IPS-15b (cell line): ENCODE results near the gene FOXI1.

Experiments
- H3K27me3 ChIP-seq: one replicate; pipeline ENCODE4 v1.6.1; 2013; ENCODE audit warnings: low read length; ENCODE audit not compliant: control insufficient read depth, insufficient read depth
- H3K36me3 ChIP-seq: one replicate; pipeline ENCODE4 v1.6.1; 2013; ENCODE audit warnings: low read length; ENCODE audit not compliant: control insufficient read depth, insufficient read depth
- H3K4me1 ChIP-seq: one replicate; pipeline ENCODE4 v1.6.1; 2013; ENCODE audit warnings: mild to moderate bottlenecking, low read length; ENCODE audit not compliant: control insufficient read depth, insufficient read depth
- H3K4me3 ChIP-seq: one replicate; pipeline ENCODE4 v1.5.1; 2013; ENCODE audit warnings: low read depth, low read length
- H3K9ac ChIP-seq: one replicate; pipeline ENCODE4 v1.6.1; 2013; ENCODE audit warnings: low read depth, mild to moderate bottlenecking, low read length
- H3K9me3 ChIP-seq: one replicate; pipeline ENCODE4 v1.6.1; 2013; ENCODE audit warnings: mild to moderate bottlenecking, low read length; ENCODE audit not compliant: control insufficient read depth, insufficient read depth

FOXI1 gene

GRCh38 chr5:170105642-170106611 is at the start of gene FOXI1:
FOXI1 (plus strand) TSS chr5:170105897; CDS start chr5:170105958, 61 bp downstream.
- H3K4me1 ChIP-seq = peaks cover 3% of the 10 kb centered on the region
- H3K36me3 ChIP-seq = no peaks in the 10 kb centered on the region
- H3K9ac ChIP-seq = no peak within 1 kb of the TSS
- H3K4me3 ChIP-seq = no peak within 1 kb of the TSS
- H3K9me3 ChIP-seq = no peaks in the 10 kb centered on the region
- H3K27me3 ChIP-seq = peaks cover 47% of the 10 kb centered on the region

GRCh38 chr5:170056561-170057267 is 49.0 kb upstream of the FOXI1 start:
- H3K9ac ChIP-seq = no peak overlapping the region
- no peaks in the 10 kb centered on the region for H3K27me3 ChIP-seq
- no peak overlapping the region for H3K4me3 ChIP-seq
- no peaks in the 10 kb centered on the region for H3K4me1 ChIP-seq
- H3K9me3 ChIP-seq = no peaks in the 10 kb centered on the region
- no peaks in the 10 kb centered on the region for H3K36me3 ChIP-seq

GRCh38 chr5:170057311-170057710 is 48.4 kb upstream of the FOXI1 start:
- Histone ChIP-seq H3K4me3 (no peak overlapping the region), H3K9me3 (no peaks in the 10 kb centered on the region), H3K4me1 (no peaks in the 10 kb centered on the region)

GRCh38 chr5:170059221-170059620 is 46.5 kb upstream of the FOXI1 start:
- Histone ChIP-seq H3K27me3 (no peaks in the 10 kb centered on the region), H3K36me3 (no peaks in the 10 kb centered on the region)

More at GRCh38 chr5:170057311-170057710, 48.4 kb upstream of the FOXI1 start:
- H3K9ac ChIP-seq = no peak overlapping the region
- no peaks in the 10 kb centered on the region for H3K36me3 ChIP-seq
- H3K27me3 ChIP-seq = no peaks in the 10 kb centered on the region

GRCh38 chr5:170067152-170067551 is 38.5 kb upstream of the FOXI1 start:
- Histone ChIP-seq H3K4me1 (peaks cover 4% of the 10 kb centered on the region), H3K9me3 (no peaks in the 10 kb centered on the region), H3K27me3 (no peaks in the 10 kb centered on the region), H3K36me3 (no peaks in the 10 kb centered on the region), H3K4me3 (no peak overlapping the region), H3K9ac (no peak overlapping the region)

More at GRCh38 chr5:170059221-170059620, 46.5 kb upstream of the FOXI1 start:
- no peak overlapping the region for H3K9ac ChIP-seq
- H3K4me3 ChIP-seq = no peak overlapping the region
- no peaks in the 10 kb centered on the region for H3K9me3 ChIP-seq
- no peaks in the 10 kb centered on the region for H3K4me1 ChIP-seq

GRCh38 chr5:170067574-170068170 is 38.0 kb upstream of the FOXI1 start:
- H3K36me3 ChIP-seq = no peaks in the 10 kb centered on the region
- H3K4me3 ChIP-seq = no peak overlapping the region
- no peaks in the 10 kb centered on the region for H3K9me3 ChIP-seq
- no peaks in the 10 kb centered on the region for H3K27me3 ChIP-seq
- H3K9ac ChIP-seq = no peak overlapping the region
- peaks cover 4% of the 10 kb centered on the region for H3K4me1 ChIP-seq

- Histone ChIP-seq H3K4me1 (peaks cover 4% of the 10 kb centered on the region), H3K36me3 (no peaks in the 10 kb centered on the region), H3K9me3 (no peaks in the 10 kb centered on the region), H3K4me3 (no peak overlapping the region), H3K9ac (no peak overlapping the region), H3K27me3 (no peaks in the 10 kb centered on the region)
Observed at GRCh38 chr5:170069512-170069911, 36.2 kb upstream of the FOXI1 start.

- no peak overlapping the region for H3K4me3 ChIP-seq
- H3K9ac ChIP-seq = no peak overlapping the region
- no peaks in the 10 kb centered on the region for H3K9me3 ChIP-seq
- no peaks in the 10 kb centered on the region for H3K27me3 ChIP-seq
- peaks cover 4% of the 10 kb centered on the region for H3K4me1 ChIP-seq
- no peaks in the 10 kb centered on the region for H3K36me3 ChIP-seq
Observed at GRCh38 chr5:170070556-170071412, 34.9 kb upstream of the FOXI1 start.

- H3K36me3 ChIP-seq = no peaks in the 10 kb centered on the region
- H3K27me3 ChIP-seq = no peaks in the 10 kb centered on the region
- H3K4me1 ChIP-seq = peaks cover 4% of the 10 kb centered on the region
- no peak overlapping the region for H3K4me3 ChIP-seq
- H3K9ac ChIP-seq = no peak overlapping the region
- no peaks in the 10 kb centered on the region for H3K9me3 ChIP-seq
Observed at GRCh38 chr5:170071748-170072147, 33.9 kb upstream of the FOXI1 start.

GRCh38 chr5:170075696-170076095 is 30.0 kb upstream of the FOXI1 start:
- peaks cover under 1% of the 10 kb centered on the region for H3K4me1 ChIP-seq

GRCh38 chr5:170076211-170076610 is 29.5 kb upstream of the FOXI1 start:
- no peak overlapping the region for H3K9ac ChIP-seq
- no peaks in the 10 kb centered on the region for H3K36me3 ChIP-seq
- no peak overlapping the region for H3K4me3 ChIP-seq
- H3K27me3 ChIP-seq = no peaks in the 10 kb centered on the region
- H3K4me1 ChIP-seq = no peaks in the 10 kb centered on the region
- H3K9me3 ChIP-seq = no peaks in the 10 kb centered on the region

More at GRCh38 chr5:170075696-170076095, 30.0 kb upstream of the FOXI1 start:
- no peak overlapping the region for H3K9ac ChIP-seq
- no peaks in the 10 kb centered on the region for H3K27me3 ChIP-seq
- no peak overlapping the region for H3K4me3 ChIP-seq
- H3K9me3 ChIP-seq = no peaks in the 10 kb centered on the region
- H3K36me3 ChIP-seq = no peaks in the 10 kb centered on the region
